ENCODE data around the gene EPHB3.

The EPHB3 gene

DNA sequence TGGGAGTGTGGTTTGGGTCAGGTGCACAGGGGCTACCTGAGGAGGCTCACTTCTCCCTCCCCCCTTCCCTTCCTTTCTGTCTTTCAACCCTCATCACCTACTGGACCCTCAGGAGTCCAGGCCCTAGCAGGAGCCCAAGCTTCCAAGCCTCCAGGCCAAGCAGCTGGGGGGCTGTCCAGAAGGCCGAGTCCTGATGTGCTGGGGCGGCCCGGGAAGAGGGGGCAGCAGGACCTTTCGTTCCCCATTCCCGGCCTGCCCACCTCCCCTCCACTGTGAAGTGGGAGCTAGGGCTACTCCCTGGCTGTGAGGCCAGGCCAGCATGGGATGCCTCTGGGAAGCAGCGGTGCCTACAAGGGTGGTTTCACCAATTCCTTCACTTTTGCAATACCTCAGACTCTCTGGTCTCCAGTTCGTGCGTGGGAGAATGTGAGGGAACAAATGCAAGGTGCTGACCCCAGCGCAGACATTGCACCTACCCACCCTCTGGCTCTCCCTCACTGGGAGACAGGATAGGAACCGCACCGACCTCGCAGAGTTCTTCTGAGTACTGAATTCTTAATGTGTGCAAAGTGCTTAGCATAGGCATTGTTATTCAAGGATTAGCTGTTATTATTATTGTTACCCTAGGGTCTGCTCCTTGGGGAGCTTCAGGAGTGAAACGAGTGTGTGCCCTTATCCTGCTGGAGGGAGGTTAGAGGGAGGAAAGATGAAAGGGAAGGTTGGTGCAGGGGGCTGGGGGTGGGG lies 2.5 kb downstream of the EPHB3 start:
- Mint-ChIP-seq H3K36me3 (no peaks in the 10 kb centered on the region), H3K27ac (no peak overlapping the region), H3K4me1 (peaks cover 9% of the 10 kb centered on the region), H3K27me3 (peaks cover 26% of the 10 kb centered on the region), H3K4me3 (no peak overlapping the region), H3K9me3 (no peaks in the 10 kb centered on the region)
- ATAC-seq (ENCODE audit: low read depth) (no peak), DNase-seq (ENCODE audit: low spot score in 2 of 2) (no peak)

DNA sequence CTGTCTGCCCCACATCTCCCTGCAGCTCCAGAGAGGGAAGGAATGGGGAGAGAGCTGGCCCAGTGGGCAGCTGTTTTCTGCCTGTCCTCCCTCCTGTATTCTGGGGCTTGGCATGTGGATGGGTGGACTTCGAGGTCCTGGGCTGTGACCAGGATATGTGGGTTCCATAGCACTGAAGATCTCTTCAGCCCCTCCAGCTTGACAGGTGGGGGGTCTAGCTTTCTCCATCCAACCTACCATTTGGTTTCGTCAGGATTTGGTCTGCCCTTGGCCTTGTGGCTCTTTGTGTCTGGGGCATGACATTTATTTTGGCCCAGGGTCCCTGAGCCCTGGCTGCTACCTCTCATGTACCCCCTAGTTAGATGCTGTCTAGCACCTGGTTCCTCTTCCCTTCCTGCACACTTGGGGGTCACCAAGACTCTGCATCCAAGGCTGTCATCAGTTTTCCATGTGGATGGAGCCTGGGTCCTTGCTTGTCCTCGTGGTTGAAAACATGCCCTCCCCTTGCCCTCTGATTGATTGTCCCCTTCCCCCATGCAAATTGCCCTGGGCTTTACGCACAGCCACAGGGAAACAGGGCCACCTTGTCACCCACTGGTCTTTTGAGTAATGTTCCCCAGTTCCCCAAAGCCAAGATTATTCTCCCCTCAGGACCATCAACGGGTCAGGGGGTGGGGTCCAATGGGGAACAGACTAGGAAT lies 3.2 kb downstream of the EPHB3 start:
- Mint-ChIP-seq H3K9me3 (no peaks in the 10 kb centered on the region), H3K4me3 (no peak overlapping the region), H3K36me3 (no peaks in the 10 kb centered on the region), H3K4me1 (peaks cover 9% of the 10 kb centered on the region), H3K27me3 (peaks cover 24% of the 10 kb centered on the region), H3K27ac (no peak overlapping the region)
- DNase-seq (ENCODE audit: low spot score in 2 of 2) (no peak), ATAC-seq (ENCODE audit: low read depth) (no peak)

DNA sequence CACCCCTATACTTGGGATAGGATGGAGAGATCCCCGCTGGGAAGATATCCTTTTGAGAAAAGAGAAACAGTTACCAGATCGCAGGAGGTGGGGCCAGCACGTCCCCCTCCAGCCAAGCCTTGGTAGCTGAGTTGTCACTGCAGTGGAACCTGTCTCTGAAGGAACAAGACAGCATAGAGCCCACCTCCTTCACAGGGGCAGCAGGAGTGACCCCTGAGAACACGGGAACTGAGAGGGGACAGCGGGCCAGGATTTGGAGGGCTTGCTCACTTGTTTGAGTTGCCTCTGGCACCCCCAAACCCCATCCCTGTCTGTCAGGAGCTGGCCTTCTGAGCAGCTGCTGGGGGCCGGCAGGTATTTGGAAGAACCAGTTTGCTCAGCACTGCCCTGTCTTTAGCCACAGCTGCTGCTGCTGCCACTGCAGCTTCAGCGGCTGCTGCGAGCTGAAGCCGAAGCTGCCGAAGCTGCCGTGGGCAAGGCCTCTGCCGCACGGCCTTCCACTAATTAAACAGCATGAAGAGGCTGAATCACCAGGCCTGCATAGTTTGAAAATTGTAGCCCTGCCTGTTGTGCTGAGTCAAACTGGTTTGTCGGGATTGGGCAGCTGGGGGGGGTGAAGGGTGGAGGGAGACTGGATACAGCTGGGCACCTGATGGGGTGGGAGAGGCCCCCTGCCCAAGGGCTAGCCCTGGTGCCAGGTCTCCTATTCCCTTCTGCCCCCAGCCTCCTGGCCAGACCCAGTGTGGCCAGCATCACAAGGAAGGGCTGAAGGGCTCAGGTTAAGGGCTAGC lies 4.0 kb downstream of the EPHB3 start:
- ATAC-seq (ENCODE audit: low read depth) (no peak), DNase-seq (ENCODE audit: low spot score in 2 of 2) (no peak)
- Mint-ChIP-seq H3K36me3 (no peaks in the 10 kb centered on the region), H3K4me3 (no peak overlapping the region), H3K27ac (no peak overlapping the region), H3K9me3 (no peaks in the 10 kb centered on the region), H3K4me1 (peaks cover 6% of the 10 kb centered on the region), H3K27me3 (peaks cover 21% of the 10 kb centered on the region)

DNA sequence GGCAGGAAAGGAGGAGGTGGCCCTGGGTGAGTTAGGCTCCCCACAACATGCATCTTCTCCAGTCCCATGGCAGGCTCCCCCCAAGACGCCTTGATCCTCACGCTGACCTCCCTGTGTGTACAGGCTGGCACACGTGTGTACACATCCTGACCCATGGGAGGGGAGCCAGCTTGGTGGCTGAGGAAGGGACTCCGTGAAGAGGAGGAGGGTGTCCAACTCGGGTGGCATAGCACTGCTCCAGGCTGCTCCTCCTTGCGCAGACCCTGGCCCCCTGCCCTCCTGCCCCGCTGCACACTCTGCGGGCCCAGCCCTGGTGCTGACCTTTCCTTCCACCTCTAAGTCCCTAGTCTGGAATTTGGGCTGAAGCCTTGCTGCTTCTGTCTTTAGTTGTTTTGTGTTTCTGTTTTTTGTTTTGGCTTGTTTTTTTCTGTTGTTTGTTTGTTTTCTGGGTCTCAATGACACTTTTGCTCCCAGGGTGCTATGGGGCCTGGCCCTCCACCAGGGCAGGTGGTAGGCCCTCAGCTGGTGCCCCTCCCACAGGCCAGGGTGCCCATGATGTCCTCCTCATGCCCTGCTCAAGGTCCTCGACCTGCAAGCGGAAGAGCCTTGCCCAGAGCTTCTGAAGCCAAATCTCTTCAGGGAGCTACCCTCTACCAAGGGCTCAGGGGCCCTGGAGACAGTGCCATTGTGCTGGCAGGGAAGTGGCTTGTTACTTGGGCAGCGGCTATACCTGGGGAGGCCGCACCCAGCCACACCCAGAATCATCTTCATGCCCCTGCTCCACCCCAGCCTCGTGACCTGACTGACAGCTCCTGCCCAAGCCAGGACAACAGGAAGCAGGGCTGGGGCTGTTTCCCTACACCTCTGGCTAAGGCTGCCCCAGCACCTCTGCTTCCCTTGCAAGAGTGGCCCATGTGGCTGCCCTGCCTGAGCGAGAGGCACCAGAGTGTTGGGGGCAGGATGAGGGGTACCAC lies 5.1 kb downstream of the EPHB3 start:
- no peaks in the 10 kb centered on the region for H3K36me3 Mint-ChIP-seq
- no peaks in the 10 kb centered on the region for H3K9me3 Mint-ChIP-seq
- no peak overlapping the region for H3K27ac Mint-ChIP-seq
- no peak overlapping the region for H3K4me3 Mint-ChIP-seq
- no peaks in the 10 kb centered on the region for H3K4me1 Mint-ChIP-seq
- ATAC-seq (ENCODE audit: low read depth) (no peak), DNase-seq (ENCODE audit: low spot score in 2 of 2) (no peak)
- peaks cover 19% of the 10 kb centered on the region for H3K27me3 Mint-ChIP-seq

DNA sequence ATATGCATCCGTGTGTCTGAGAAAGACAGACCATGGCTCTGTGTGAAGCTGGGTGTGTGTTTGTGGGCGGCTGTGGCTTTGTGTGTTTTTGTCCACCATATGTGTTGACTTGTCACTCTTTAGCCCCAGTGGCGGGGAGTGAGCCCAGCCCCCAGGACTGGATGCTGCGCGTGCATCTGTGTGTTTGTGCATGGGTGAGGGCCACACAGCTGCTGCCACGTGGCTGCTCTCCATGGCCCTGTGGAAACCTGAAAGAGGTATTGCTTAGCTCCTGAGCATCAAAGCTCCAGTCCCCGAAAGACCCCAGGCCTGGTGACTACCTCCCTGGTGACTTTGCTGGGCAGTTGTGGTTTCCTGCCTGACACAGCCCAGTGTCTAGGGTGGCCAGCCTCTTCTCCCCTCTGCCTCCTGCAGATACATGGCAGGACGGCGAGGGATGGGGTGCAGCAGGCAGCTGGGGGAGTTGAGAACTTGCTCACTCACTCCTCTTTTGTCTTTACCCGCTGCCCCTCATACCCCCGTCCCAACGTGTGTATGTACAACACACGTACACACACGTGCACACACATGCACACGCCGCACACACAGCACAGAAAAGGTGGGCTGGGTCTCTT lies 6.5 kb downstream of the EPHB3 start:
- Mint-ChIP-seq H3K27me3 (peaks cover 27% of the 10 kb centered on the region), H3K27ac (no peak overlapping the region), H3K4me1 (no peaks in the 10 kb centered on the region), H3K36me3 (no peaks in the 10 kb centered on the region), H3K9me3 (no peaks in the 10 kb centered on the region), H3K4me3 (peak overlapping the region; percentile 25)
- ATAC-seq (ENCODE audit: low read depth) (no peak), DNase-seq (ENCODE audit: low spot score in 2 of 2) (no peak)

DNA sequence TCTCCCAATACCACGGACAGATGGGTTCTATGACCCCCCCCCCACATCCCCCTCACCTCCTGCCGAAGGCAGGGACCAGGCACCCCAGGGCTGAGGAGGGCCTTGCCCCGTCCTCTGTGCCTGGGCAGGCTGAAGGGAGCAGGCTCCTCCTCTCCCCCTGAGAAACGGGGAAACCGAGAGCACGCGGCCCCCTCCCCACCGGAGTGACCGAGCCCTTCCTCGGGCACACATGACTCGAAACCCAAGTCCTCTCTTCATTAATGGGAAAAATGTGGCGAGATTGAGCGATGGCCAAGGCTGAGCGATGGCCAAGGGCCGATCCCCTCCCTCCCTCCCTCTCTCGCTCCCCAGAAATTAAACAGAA lies 7.0 kb downstream of the EPHB3 start:
- H3K27me3 Mint-ChIP-seq = peaks cover 29% of the 10 kb centered on the region
- ATAC-seq (ENCODE audit: low read depth) = no peak

DNA sequence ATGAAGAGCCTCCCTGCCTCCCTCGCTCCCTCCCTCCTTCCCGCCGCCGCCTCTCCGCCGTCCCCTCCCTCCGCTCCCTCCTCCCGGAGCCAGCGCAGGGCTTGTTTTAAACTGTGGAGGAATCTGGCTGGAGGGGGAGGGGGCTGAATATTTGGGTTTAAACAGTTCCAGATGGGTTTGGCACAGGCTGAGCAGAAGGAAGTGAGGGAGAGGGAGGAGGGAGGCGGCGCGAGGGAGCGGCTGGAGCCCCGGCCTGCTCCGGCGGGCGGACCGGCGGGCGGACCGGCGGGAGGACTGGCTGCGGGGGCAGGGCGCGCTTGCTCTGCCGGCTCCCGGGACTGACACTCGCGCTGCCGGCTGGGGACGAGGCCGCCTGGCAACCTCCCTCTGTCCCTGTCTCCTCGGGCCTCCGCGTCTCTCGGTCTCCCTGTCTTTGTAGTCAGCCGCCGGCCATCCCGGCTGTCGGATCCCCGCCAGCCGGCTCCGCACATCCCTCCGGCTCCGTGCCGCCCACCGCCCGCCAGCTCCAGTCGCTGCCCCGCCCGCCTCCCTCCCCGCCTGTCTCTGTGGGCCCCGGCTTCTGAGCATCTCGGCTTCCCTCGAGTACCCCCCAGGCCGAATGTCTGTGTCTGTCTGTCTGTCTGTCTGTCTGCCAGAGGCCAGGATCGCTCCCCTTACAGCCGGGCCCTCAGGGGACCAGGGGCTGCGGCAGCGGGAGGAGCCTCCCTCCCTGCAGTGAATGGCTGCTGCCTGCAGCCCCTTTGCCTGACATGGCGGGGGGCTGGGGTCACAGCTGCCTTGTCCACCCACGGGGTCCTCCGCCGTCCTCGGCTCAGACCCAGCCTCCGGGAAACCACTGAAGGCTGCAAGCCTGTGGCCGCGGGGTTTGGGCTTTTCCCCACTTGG lies 7.6 kb downstream of the EPHB3 start:
- no peak for DNase-seq (ENCODE audit: low spot score in 2 of 2)

More for the DNA sequence above, 7.0 kb downstream of the EPHB3 start:
- Mint-ChIP-seq H3K4me3 (peak overlapping the region; percentile 25), H3K27ac (no peak overlapping the region), H3K9me3 (no peaks in the 10 kb centered on the region), H3K4me1 (no peaks in the 10 kb centered on the region), H3K36me3 (no peaks in the 10 kb centered on the region)
- DNase-seq (ENCODE audit: low spot score in 2 of 2) = no peak

DNA sequence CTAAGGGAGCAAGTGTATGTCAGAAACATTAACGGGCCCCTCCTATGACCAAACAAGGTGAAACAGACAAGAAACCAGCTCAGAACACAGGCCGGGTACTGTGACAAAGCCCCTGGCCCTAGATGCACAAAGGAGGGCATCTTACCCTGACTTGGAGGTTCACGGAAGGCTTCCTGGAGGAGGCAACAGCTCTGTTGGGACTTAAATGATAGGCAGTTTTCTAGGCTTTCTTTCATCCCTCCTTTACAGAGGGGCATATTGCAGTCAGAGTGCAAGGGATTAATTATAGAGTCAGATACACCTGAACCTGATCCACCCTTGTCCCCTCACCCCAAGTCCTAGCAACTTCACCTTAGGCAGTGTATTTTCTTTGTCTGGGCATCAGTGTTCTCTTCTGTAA lies 8.4 kb downstream of the EPHB3 start:
- DNase-seq (ENCODE audit: low spot score in 2 of 2) (no peak), ATAC-seq (ENCODE audit: low read depth) (no peak)
- no peaks in the 10 kb centered on the region for H3K36me3 Mint-ChIP-seq
- H3K27me3 Mint-ChIP-seq = peaks cover 27% of the 10 kb centered on the region
- H3K9me3 Mint-ChIP-seq = no peaks in the 10 kb centered on the region
- H3K4me3 Mint-ChIP-seq = peak overlapping the region; percentile 47
- no peaks in the 10 kb centered on the region for H3K4me1 Mint-ChIP-seq
- no peak overlapping the region for H3K27ac Mint-ChIP-seq

More for the DNA sequence above, 7.6 kb downstream of the EPHB3 start:
- Mint-ChIP-seq H3K4me3 (peak overlapping the region; percentile 47), H3K9me3 (no peaks in the 10 kb centered on the region), H3K4me1 (no peaks in the 10 kb centered on the region), H3K36me3 (no peaks in the 10 kb centered on the region), H3K27me3 (peaks cover 29% of the 10 kb centered on the region), H3K27ac (no peak overlapping the region)
- ATAC-seq (ENCODE audit: low read depth) = no peak

DNA sequence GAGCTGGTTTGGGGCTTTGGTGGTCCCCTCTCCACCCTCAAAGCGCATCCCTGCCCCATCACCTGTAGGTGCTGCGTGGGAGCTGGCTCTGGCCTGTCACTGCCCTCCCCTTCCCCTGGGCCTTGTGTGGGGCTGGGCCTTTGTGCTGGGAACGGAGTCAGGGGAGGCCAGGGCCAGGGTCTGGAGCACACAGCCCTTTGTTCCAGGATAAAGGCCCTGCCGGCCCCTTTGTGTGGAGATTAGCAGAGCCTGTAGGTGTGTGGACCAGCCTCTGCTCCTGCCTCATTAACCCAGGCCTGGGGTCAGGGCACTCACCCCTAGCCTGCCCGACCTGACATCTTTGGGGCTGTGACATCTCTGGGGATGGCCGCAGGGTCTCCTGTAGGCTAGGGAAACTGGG lies 8.9 kb downstream of the EPHB3 start:
- Mint-ChIP-seq H3K36me3 (no peaks in the 10 kb centered on the region), H3K9me3 (no peaks in the 10 kb centered on the region), H3K27ac (no peak overlapping the region), H3K27me3 (peaks cover 26% of the 10 kb centered on the region), H3K4me3 (no peak overlapping the region), H3K4me1 (no peaks in the 10 kb centered on the region)
- ATAC-seq (ENCODE audit: low read depth) = no peak
- DNase-seq (ENCODE audit: low spot score in 2 of 2) = no peak

DNA sequence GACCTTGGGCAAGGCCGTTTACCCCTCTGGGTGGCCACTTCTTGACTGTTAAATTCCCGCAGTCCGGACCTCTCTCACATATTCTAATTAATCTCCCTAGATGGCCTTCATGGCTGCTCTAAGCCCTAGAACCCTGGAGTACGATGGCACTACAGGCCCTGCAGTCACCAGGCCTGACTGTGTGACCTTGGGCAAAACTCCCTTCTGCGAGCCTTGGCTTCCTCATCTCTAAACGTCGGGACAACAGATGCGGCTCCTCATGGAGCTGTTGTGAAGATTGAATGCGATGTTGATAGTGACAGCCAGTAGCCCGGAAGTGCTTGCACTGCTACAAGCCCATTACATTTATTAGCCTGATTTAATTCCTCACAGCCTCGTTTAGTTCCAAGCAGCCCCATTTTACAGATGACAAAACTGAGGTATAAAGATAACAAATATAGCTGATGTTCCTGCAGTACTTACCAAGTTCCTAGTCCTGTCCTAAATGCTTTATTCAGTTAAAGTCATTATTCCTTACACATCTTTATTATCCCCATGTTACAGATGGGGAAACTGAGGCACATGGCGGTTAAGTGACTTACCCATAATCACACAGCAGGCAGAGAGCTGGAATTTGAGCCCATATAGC lies 10.3 kb downstream of the EPHB3 start:
- DNase-seq (ENCODE audit: low spot score in 2 of 2) (no peak), ATAC-seq (ENCODE audit: low read depth) (no peak)
- Mint-ChIP-seq H3K4me1 (no peaks in the 10 kb centered on the region), H3K27me3 (peaks cover 27% of the 10 kb centered on the region), H3K9me3 (no peaks in the 10 kb centered on the region), H3K27ac (no peak overlapping the region), H3K36me3 (no peaks in the 10 kb centered on the region), H3K4me3 (no peak overlapping the region)

DNA sequence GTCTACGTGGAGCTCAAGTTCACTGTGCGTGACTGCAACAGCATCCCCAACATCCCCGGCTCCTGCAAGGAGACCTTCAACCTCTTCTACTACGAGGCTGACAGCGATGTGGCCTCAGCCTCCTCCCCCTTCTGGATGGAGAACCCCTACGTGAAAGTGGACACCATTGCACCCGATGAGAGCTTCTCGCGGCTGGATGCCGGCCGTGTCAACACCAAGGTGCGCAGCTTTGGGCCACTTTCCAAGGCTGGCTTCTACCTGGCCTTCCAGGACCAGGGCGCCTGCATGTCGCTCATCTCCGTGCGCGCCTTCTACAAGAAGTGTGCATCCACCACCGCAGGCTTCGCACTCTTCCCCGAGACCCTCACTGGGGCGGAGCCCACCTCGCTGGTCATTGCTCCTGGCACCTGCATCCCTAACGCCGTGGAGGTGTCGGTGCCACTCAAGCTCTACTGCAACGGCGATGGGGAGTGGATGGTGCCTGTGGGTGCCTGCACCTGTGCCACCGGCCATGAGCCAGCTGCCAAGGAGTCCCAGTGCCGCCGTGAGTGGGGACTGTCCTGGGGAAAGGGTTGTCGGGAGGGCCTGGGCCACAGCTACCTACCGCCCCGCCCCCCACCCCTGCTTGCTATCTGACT lies 11.2 kb downstream of the EPHB3 start:
- H3K27me3 Mint-ChIP-seq = peaks cover 22% of the 10 kb centered on the region
- no peaks in the 10 kb centered on the region for H3K9me3 Mint-ChIP-seq
- no peaks in the 10 kb centered on the region for H3K36me3 Mint-ChIP-seq
- no peak overlapping the region for H3K27ac Mint-ChIP-seq
- H3K4me3 Mint-ChIP-seq = no peak overlapping the region
- H3K4me1 Mint-ChIP-seq = no peaks in the 10 kb centered on the region
- ATAC-seq (ENCODE audit: low read depth) (no peak), DNase-seq (ENCODE audit: low spot score in 2 of 2) (no peak)
